Ascending aorta (tissue), 2 donors: ENCODE measurements around the gene TMSB15B. TPM values are rescaled to one million over a fixed set of nuclear protein-coding genes. Genes with fewer than 3 reads are reported as not detected.
A peak's percentile ranks its signal among the peaks of the same experiment; 100 is the strongest.
"Not testable (repeated sequence)": the region's sequence is repeated elsewhere in the genome, so short reads cannot be mapped to it uniquely, and the experiment has no call there.

ENCODE experiments used
- DNase-seq, 2 donors: peaks; one replicate each; pipeline ENCODE4 v3.0.0-alpha.2; 2019; ENCODE audit warnings: low spot score in 2 of 2
- H3K27ac ChIP-seq, 2 donors: fragments of 200-600 bp; sonication (generic); one replicate each; pipeline ENCODE4 v1.5.1; 2016 to 2017; ENCODE audit warnings: mild to moderate bottlenecking in 1 of 2
- H3K27me3 ChIP-seq: fragments of 200-600 bp; sonication (generic); one replicate; pipeline ENCODE4 v1.5.1; 2017
- H3K36me3 ChIP-seq, 2 donors: fragments of 200-600 bp; sonication (generic); one replicate each; pipeline ENCODE4 v1.5.1; 2016
- H3K4me1 ChIP-seq, 2 donors: fragments of 200-600 bp; sonication (generic); one replicate each; pipeline ENCODE4 v1.5.1; 2016 to 2017; ENCODE audit warnings: mild to moderate bottlenecking in 1 of 2
- H3K4me3 ChIP-seq, 2 donors: fragments of 200-600 bp; sonication (generic); one replicate each; pipeline ENCODE4 v1.5.1; 2016 to 2017; ENCODE audit warnings: mild to moderate bottlenecking in 1 of 2
- H3K9me3 ChIP-seq, 2 donors: fragments of 200-600 bp; sonication (generic); one replicate each; pipeline ENCODE4 v1.5.1; 2016
- CTCF ChIP-seq, 3 experiments: fragments of 200-600 bp in 2 of 3; fragments of 450-650 bp in 1 of 3; sonication (generic) in 2 of 3; IDR thresholded peaks; one replicate each; pipeline ENCODE4 v1.5.1; 2016 to 2019; ENCODE audit warnings: antibody characterized with exemption in 3 of 3, mild to moderate bottlenecking in 1 of 3, moderate library complexity in 1 of 3
- intact Hi-C: fragments of 100-400 bp; cut with DNase I; formaldehyde crosslinking; loops from one replicate; pipeline ENCODE4 v1.15.1; 2023
- total RNA-seq: library from RNA; depleted of rRNA; stranded (reverse); fragments of >200 nt; gene quantifications from one replicate; pipeline ENCODE4 v1.1.0, GENCODE V29; 2016

Gene TMSB15B
- total RNA-seq, result 0.32 TPM

GRCh38 chrX:103962411-103963278 is at the start of gene TMSB15B:
TMSB15B (plus strand) TSS chrX:103962627.
- H3K27ac ChIP-seq, intact Hi-C loops, H3K36me3 ChIP-seq, H3K4me1 ChIP-seq, H3K9me3 ChIP-seq, H3K27me3 ChIP-seq, DNase-seq, H3K4me3 ChIP-seq: not testable (repeated sequence)

- no peaks in the 10 kb centered on the region for H3K9me3 ChIP-seq
- no peak for DNase-seq
- no peaks in the 10 kb centered on the region for H3K4me1 ChIP-seq
These were observed 48.9 kb upstream of the TMSB15B start for GRCh38 chrX:103913356-103914020.

GRCh38 chrX:103918050-103918449 is 44.4 kb upstream of the TMSB15B start:
- no peaks in the 10 kb centered on the region for H3K27me3 ChIP-seq
- peak in 1 of 2 donors; percentile 71 for DNase-seq
- no peaks in the 10 kb centered on the region for H3K36me3 ChIP-seq
- intact Hi-C loops, result loop anchor here (2.0 to 5.0 kb wide), 3 partner anchors 71 to 195 kb away; partner anchors contain the start of genes RAB9B and ZCCHC18
- no peaks in the 10 kb centered on the region for H3K9me3 ChIP-seq
- H3K27ac ChIP-seq, result peak overlapping the region; percentile 87 to 88
- no peaks in the 10 kb centered on the region for H3K4me1 ChIP-seq
- peak; percentile 27 to 54 (median 44) for TF ChIP-seq CTCF (IDR thresholded peaks at IDR 0.05)
- H3K4me3 ChIP-seq, result peak overlapping the region; percentile 62 to 78

More at GRCh38 chrX:103913356-103914020, 48.9 kb upstream of the TMSB15B start:
- intact Hi-C loops, result no loop called here
- H3K27me3 ChIP-seq, result no peaks in the 10 kb centered on the region
- no peak overlapping the region for H3K4me3 ChIP-seq
- no peak for TF ChIP-seq CTCF (IDR thresholded peaks at IDR 0.05)
- H3K27ac ChIP-seq, result no peak overlapping the region
- no peaks in the 10 kb centered on the region for H3K36me3 ChIP-seq

- no peak for TF ChIP-seq CTCF (IDR thresholded peaks at IDR 0.05)
- intact Hi-C loops, result loop anchor here (2.0 to 5.0 kb wide), 3 partner anchors 72 to 194 kb away; partner anchors contain the start of genes RAB9B and ZCCHC18
- Histone ChIP-seq H3K27ac (peak overlapping the region; percentile 87 to 88), H3K9me3 (no peaks in the 10 kb centered on the region), H3K4me3 (peak overlapping the region; percentile 62 to 78), H3K4me1 (no peaks in the 10 kb centered on the region), H3K27me3 (no peaks in the 10 kb centered on the region), H3K36me3 (no peaks in the 10 kb centered on the region)
- peak in 1 of 2 donors; percentile 83 for DNase-seq
These were observed 43.7 kb upstream of the TMSB15B start for GRCh38 chrX:103918571-103919269.

- Histone ChIP-seq H3K27me3 (no peaks in the 10 kb centered on the region), H3K27ac (peak overlapping the region; percentile 87 to 88), H3K36me3 (no peaks in the 10 kb centered on the region), H3K4me1 (no peaks in the 10 kb centered on the region), H3K9me3 (no peaks in the 10 kb centered on the region), H3K4me3 (peak overlapping the region; percentile 62 to 78)
- TF ChIP-seq CTCF (IDR thresholded peaks at IDR 0.05), result peak in 2 of 3 experiments; percentile 25 to 36
- intact Hi-C loops, result loop anchor here (2.0 to 5.0 kb wide), 3 partner anchors 72 to 194 kb away; partner anchors contain the start of genes RAB9B and ZCCHC18
- no peak for DNase-seq
These were observed 43.2 kb upstream of the TMSB15B start for GRCh38 chrX:103919270-103919637.

- H3K36me3 ChIP-seq, DNase-seq, H3K27ac ChIP-seq, H3K4me1 ChIP-seq, H3K27me3 ChIP-seq, intact Hi-C loops, H3K9me3 ChIP-seq, H3K4me3 ChIP-seq: not testable (repeated sequence)
These were observed 41.9 kb upstream of the TMSB15B start for GRCh38 chrX:103920515-103920914.
